GM19239 (cell line): Measurements from ENCODE around the gene FNIP2.
A peak's percentile ranks its signal among the peaks of the same experiment; 100 is the strongest.
"Not testable (repeated sequence)": the region's sequence is repeated elsewhere in the genome, so short reads cannot be mapped to it uniquely, and the experiment has no call there.

ENCODE experiments used
- DNase-seq: peaks from one replicate; pipeline ENCODE4 v3.0.0; 2011; ENCODE audit warnings: low spot score; ENCODE audit not compliant: insufficient read length
- FAIRE-seq: peaks from 2 replicates; lab custom pipeline; 2011; peaks lifted over from hg19 to GRCh38; lab: Jason Lieb, UNC

The FNIP2 gene

GRCh38 chr4:158759539-158759938 lies 9.3 kb upstream of the FNIP2 start:
- not testable (repeated sequence) for FAIRE-seq, DNase-seq

GRCh38 chr4:158760866-158761265 lies 8.0 kb upstream of the FNIP2 start:
- DNase-seq (no peak), FAIRE-seq (no peak)

- no peak for DNase-seq
- no peak for FAIRE-seq
Measured at GRCh38 chr4:158762553-158762952, 6.3 kb upstream of the FNIP2 start.

- FAIRE-seq, result no peak
Measured at GRCh38 chr4:158763462-158763861, 5.4 kb upstream of the FNIP2 start.

GRCh38 chr4:158766434-158767044 lies 2.3 kb upstream of the FNIP2 start:
- DNase-seq (no peak), FAIRE-seq (no peak)

More at GRCh38 chr4:158763462-158763861, 5.4 kb upstream of the FNIP2 start:
- DNase-seq, result no peak

GRCh38 chr4:158767451-158767850 lies 1.4 kb upstream of the FNIP2 start:
- DNase-seq, result no peak
- no peak for FAIRE-seq

- peak; percentile 36 for DNase-seq
- FAIRE-seq, result peak; percentile 86
Measured at GRCh38 chr4:158769175-158769921, 522 bp downstream of the FNIP2 start.

GRCh38 chr4:158770671-158771070 lies 1.8 kb downstream of the FNIP2 start:
- DNase-seq (no peak), FAIRE-seq (no peak)

GRCh38 chr4:158771776-158772175 lies 3.0 kb downstream of the FNIP2 start:
- no peak for DNase-seq
- FAIRE-seq, result no peak

- FAIRE-seq (no peak), DNase-seq (no peak)
Measured at GRCh38 chr4:158775091-158775651, 6.3 kb downstream of the FNIP2 start.

GRCh38 chr4:158776106-158776505 lies 7.3 kb downstream of the FNIP2 start:
- DNase-seq (no peak), FAIRE-seq (peak; percentile 84)

GRCh38 chr4:158777423-158778155 lies 8.8 kb downstream of the FNIP2 start:
- FAIRE-seq (peak; percentile 82), DNase-seq (no peak)

- no peak for DNase-seq
- peak; percentile 99 for FAIRE-seq
Measured at GRCh38 chr4:158778156-158778711, 9.4 kb downstream of the FNIP2 start.

GRCh38 chr4:158778712-158779111 lies 9.9 kb downstream of the FNIP2 start:
- no peak for DNase-seq
- FAIRE-seq, result no peak

- FAIRE-seq (no peak), DNase-seq (no peak)
Measured at GRCh38 chr4:158781963-158782362, 13.1 kb downstream of the FNIP2 start.

- FAIRE-seq, result peak; percentile 81
- DNase-seq, result no peak
Measured at GRCh38 chr4:158782551-158783360, 13.9 kb downstream of the FNIP2 start.

GRCh38 chr4:158783785-158784184 lies 15.0 kb downstream of the FNIP2 start:
- peak; percentile 71 for FAIRE-seq
- no peak for DNase-seq

- DNase-seq, result no peak
- FAIRE-seq, result peak; percentile 80
Measured at GRCh38 chr4:158785718-158786117, 16.9 kb downstream of the FNIP2 start.

- no peak for DNase-seq
- FAIRE-seq, result no peak
Measured at GRCh38 chr4:158786121-158786601, 17.3 kb downstream of the FNIP2 start.

GRCh38 chr4:158786955-158787354 lies 18.1 kb downstream of the FNIP2 start:
- no peak for FAIRE-seq
- DNase-seq, result no peak
